Effector memory CD8-positive, alpha-beta T cell (primary cell): ENCODE results near the gene GLMN.
"Not testable (repeated sequence)": the region's sequence is repeated elsewhere in the genome, so short reads cannot be mapped to it uniquely, and the experiment has no call there.

Experiments used
- ATAC-seq: fragments of 150-1000 bp; cut with Tn5 transposase; replicated peaks from 2 replicates; pipeline ENCODE4 v1.10.0; 2021; ENCODE audit warnings: mild to moderate bottlenecking, moderate library complexity
- DNase-seq, 3 experiments: peaks; one replicate each; pipeline ENCODE4 v3.0.0; 2021
- H3K27ac Mint-ChIP-seq, 2 donors: one replicate each; pipeline ENCODE4 v1.8.0; 2022; ENCODE audit warnings: mild to moderate bottlenecking in 2 of 2, mixed read lengths in 2 of 2, moderate library complexity in 2 of 2
- H3K27me3 Mint-ChIP-seq, 2 donors: one replicate each; pipeline ENCODE4 v1.8.0; 2022; ENCODE audit warnings: mixed read lengths in 2 of 2
- H3K36me3 Mint-ChIP-seq: one replicate; pipeline ENCODE4 v1.8.0; 2022; ENCODE audit warnings: mild to moderate bottlenecking, moderate library complexity, mixed read lengths; ENCODE audit not compliant: insufficient read depth
- H3K4me1 Mint-ChIP-seq, 2 donors: one replicate each; pipeline ENCODE4 v1.8.0; 2022; ENCODE audit warnings: low read depth in 2 of 2, mixed read lengths in 2 of 2
- H3K4me3 Mint-ChIP-seq, 2 donors: one replicate each; pipeline ENCODE4 v1.8.0; 2022; ENCODE audit warnings: mild to moderate bottlenecking in 2 of 2, mixed read lengths in 2 of 2, moderate library complexity in 2 of 2
- H3K9me3 Mint-ChIP-seq, 2 donors: one replicate each; pipeline ENCODE4 v1.8.0; 2022; ENCODE audit warnings: mixed read lengths in 2 of 2

GLMN gene

GRCh38 chr1:92276082-92276481 is 22.7 kb downstream of the GLMN start:
- Mint-ChIP-seq H3K36me3 (peaks cover 10% of the 10 kb centered on the region), H3K4me1 (peaks cover 0 to 24% of the 10 kb centered on the region in 2 donors), H3K4me3 (no peak overlapping the region), H3K9me3 (no peaks in the 10 kb centered on the region), H3K27me3 (no peaks in the 10 kb centered on the region), H3K27ac (no peak overlapping the region)
- no peak for ATAC-seq
- DNase-seq: no peak

- peaks cover 5% of the 10 kb centered on the region for H3K36me3 Mint-ChIP-seq
- peaks cover 0 to 17% of the 10 kb centered on the region in 2 donors for H3K4me1 Mint-ChIP-seq
- DNase-seq: no peak
- peak overlapping the region in 1 of 2 donors; percentile 32 for H3K27ac Mint-ChIP-seq
- no peaks in the 10 kb centered on the region for H3K27me3 Mint-ChIP-seq
- no peak for ATAC-seq
- no peaks in the 10 kb centered on the region for H3K9me3 Mint-ChIP-seq
- no peak overlapping the region for H3K4me3 Mint-ChIP-seq
Observed at GRCh38 chr1:92274939-92275338, 23.8 kb downstream of the GLMN start.

DNA sequence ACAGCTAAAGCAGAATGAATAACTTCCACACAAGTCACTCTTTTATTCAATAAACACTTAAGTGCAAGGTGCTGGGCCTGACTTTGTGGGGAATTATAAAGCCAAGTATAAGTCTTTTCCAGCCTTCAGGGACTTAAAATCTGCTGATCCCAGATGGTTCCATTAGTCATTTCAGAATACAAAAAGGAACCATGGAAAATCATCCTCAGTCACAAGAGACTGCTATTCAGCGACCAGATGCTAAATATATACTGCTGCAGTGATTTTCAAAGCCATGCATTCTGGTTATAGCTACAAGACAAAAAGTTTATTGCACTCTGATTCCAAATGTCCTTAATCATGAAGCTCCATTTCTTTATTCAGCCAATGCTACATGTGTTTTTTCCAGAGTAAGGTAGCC is 25.7 kb downstream of the GLMN start:
- H3K27ac Mint-ChIP-seq: peak overlapping the region in 1 of 2 donors; percentile 32
- H3K4me1 Mint-ChIP-seq: peaks cover 0 to 17% of the 10 kb centered on the region in 2 donors

GRCh38 chr1:92262516-92262915 is 36.3 kb downstream of the GLMN start:
- Mint-ChIP-seq H3K4me1 (peaks cover 1 to 3% of the 10 kb centered on the region in 2 donors), H3K36me3 (peaks cover 53% of the 10 kb centered on the region), H3K4me3 (no peak overlapping the region), H3K27me3 (no peaks in the 10 kb centered on the region), H3K27ac (no peak overlapping the region), H3K9me3 (no peaks in the 10 kb centered on the region)
- ATAC-seq (no peak), DNase-seq (no peak)

More for the DNA sequence above, 25.7 kb downstream of the GLMN start:
- Mint-ChIP-seq H3K4me3 (no peak overlapping the region), H3K36me3 (peaks cover 14% of the 10 kb centered on the region), H3K27me3 (no peaks in the 10 kb centered on the region), H3K9me3 (no peaks in the 10 kb centered on the region)
- no peak for DNase-seq
- ATAC-seq: no peak

DNA sequence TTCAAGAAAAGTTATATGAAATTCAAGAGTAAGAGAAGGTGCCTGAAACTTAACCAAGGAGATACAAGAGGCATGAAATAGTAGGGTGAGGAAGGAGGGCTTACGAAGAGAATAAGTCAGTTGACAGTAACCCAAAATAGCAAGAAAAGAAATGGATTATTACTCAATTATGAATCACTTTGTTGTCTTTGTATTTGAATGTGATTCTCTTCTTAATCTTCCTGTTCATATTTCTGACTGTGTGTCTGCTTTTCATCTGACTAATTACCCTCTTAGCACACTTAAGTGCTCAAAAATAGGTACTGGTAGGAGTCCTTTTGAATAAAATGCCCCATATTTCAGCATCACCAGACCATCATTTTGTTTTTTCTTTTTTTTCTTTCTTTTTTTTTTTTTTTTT is 39.4 kb downstream of the GLMN start:
- no peak overlapping the region for H3K4me3 Mint-ChIP-seq
- peaks cover 48% of the 10 kb centered on the region for H3K36me3 Mint-ChIP-seq
- DNase-seq (no peak), ATAC-seq (no peak)
- H3K9me3 Mint-ChIP-seq: peaks cover 0 to 1% of the 10 kb centered on the region in 2 donors
- H3K27me3 Mint-ChIP-seq: no peaks in the 10 kb centered on the region
- peaks cover 4 to 16% of the 10 kb centered on the region in 2 donors for H3K4me1 Mint-ChIP-seq
- H3K27ac Mint-ChIP-seq: no peak overlapping the region

DNA sequence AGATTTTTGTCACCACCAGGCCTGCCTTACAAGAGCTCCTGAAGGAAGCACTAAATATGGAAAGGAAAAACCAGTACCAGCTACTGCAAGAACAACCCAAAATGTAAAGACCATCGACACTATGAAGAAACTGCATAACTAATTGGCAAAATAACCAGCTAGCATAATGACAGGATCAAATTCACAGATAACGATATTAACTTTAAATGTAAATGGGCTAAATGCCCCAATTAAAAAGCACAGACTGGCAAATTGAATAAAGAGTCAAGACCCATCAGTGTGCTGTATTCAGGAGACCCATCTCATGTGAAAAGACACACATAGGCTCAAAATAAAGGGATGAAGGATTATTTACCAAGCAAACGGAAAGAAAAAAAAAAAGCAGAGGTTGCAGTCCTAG is 44.1 kb downstream of the GLMN start:
- H3K9me3 Mint-ChIP-seq, H3K27me3 Mint-ChIP-seq, ATAC-seq, H3K4me3 Mint-ChIP-seq, DNase-seq: not testable (repeated sequence)
- Mint-ChIP-seq H3K4me1 (peaks cover 4 to 16% of the 10 kb centered on the region in 2 donors), H3K27ac (peak overlapping the region in 1 of 2 donors; percentile 30), H3K36me3 (peaks cover 25% of the 10 kb centered on the region)

DNA sequence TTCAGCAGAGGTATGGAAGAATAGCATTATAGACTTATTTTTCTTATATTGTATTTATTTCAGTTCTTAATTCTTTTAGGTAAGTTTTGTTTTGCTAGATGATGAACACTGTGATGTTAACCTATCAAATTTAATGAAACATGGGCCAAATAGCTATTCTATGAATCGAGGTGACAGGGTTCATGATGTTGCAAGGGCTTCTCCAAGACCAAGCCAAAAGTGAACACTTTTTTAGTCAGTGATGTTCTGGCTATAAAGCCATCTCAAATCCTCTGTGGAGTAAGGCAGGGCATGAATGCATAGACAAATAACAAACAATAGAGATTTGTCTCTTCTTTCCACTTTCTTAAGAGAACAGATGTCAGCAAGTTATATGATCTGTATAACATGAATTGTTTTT is 54.4 kb downstream of the GLMN start:
- H3K36me3 Mint-ChIP-seq: no peaks in the 10 kb centered on the region

GRCh38 chr1:92240034-92240433 is 58.8 kb downstream of the GLMN start:
- Mint-ChIP-seq H3K4me1 (no peaks in the 10 kb centered on the region), H3K9me3 (no peaks in the 10 kb centered on the region), H3K36me3 (no peaks in the 10 kb centered on the region), H3K4me3 (no peak overlapping the region), H3K27ac (no peak overlapping the region), H3K27me3 (peaks cover 22 to 38% of the 10 kb centered on the region in 2 donors)
- DNase-seq (no peak), ATAC-seq (no peak)

More for the DNA sequence above, 54.4 kb downstream of the GLMN start:
- DNase-seq (no peak), ATAC-seq (no peak)
- Mint-ChIP-seq H3K4me3 (no peak overlapping the region), H3K9me3 (no peaks in the 10 kb centered on the region), H3K4me1 (no peaks in the 10 kb centered on the region), H3K27ac (peak overlapping the region in 1 of 2 donors; percentile 19), H3K27me3 (no peaks in the 10 kb centered on the region)

GRCh38 chr1:92230736-92231135 is 68.1 kb downstream of the GLMN start:
- H3K4me1 Mint-ChIP-seq: no peaks in the 10 kb centered on the region
- H3K36me3 Mint-ChIP-seq: no peaks in the 10 kb centered on the region
- H3K27me3 Mint-ChIP-seq: peaks cover 8 to 11% of the 10 kb centered on the region in 2 donors
- H3K9me3 Mint-ChIP-seq: no peaks in the 10 kb centered on the region
- ATAC-seq (no peak), DNase-seq (no peak)
- H3K4me3 Mint-ChIP-seq: no peak overlapping the region
- H3K27ac Mint-ChIP-seq: no peak overlapping the region

- no peaks in the 10 kb centered on the region for H3K9me3 Mint-ChIP-seq
- H3K27ac Mint-ChIP-seq: no peak overlapping the region
- peaks cover 0 to 7% of the 10 kb centered on the region in 2 donors for H3K27me3 Mint-ChIP-seq
- ATAC-seq: no peak
- no peak for DNase-seq
- H3K4me3 Mint-ChIP-seq: no peak overlapping the region
- H3K4me1 Mint-ChIP-seq: no peaks in the 10 kb centered on the region
- H3K36me3 Mint-ChIP-seq: no peaks in the 10 kb centered on the region
Observed at GRCh38 chr1:92228401-92228800, 70.4 kb downstream of the GLMN start.

DNA sequence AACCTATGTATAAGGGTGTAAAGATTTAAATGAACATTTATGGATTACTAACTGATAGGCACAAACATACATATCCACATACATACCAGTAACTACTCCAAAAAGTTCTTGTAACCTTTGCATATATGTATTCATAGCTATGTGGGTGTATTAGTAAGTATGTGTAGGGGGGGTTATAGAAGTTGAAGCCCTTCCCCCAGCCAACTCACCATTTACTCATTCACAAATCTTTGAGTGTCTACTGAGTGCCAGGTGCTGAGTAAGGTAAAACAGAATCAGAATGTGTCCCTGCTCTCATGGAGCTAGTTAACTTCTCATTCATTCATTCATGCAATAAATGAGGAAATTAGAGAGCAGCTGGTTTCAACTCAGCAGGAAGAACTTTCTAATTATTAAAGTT is 79.8 kb downstream of the GLMN start:
- no peaks in the 10 kb centered on the region for H3K4me1 Mint-ChIP-seq
- peaks cover 7 to 18% of the 10 kb centered on the region in 2 donors for H3K27me3 Mint-ChIP-seq
- DNase-seq: no peak

GRCh38 chr1:92218559-92218958 is 80.2 kb downstream of the GLMN start:
- Mint-ChIP-seq H3K9me3 (no peaks in the 10 kb centered on the region), H3K27me3 (peaks cover 7 to 18% of the 10 kb centered on the region in 2 donors)

More for the DNA sequence above, 79.8 kb downstream of the GLMN start:
- H3K27ac Mint-ChIP-seq: no peak overlapping the region
- no peak for ATAC-seq
- H3K36me3 Mint-ChIP-seq: no peaks in the 10 kb centered on the region
- H3K9me3 Mint-ChIP-seq: no peaks in the 10 kb centered on the region
- H3K4me3 Mint-ChIP-seq: no peak overlapping the region

GRCh38 chr1:92217721-92218120 is 81.1 kb downstream of the GLMN start, which contains the start of gene C1orf146:
Gene C1orf146 (plus strand): TSS chr1:92217915. CDS start chr1:92231421, 13,506 bp downstream.
- DNase-seq: no peak
- Mint-ChIP-seq H3K36me3 (no peaks in the 10 kb centered on the region), H3K4me1 (no peaks in the 10 kb centered on the region), H3K4me3 (no peak within 1 kb of the TSS), H3K27ac (no peak within 1 kb of the TSS), H3K27me3 (peaks cover 7 to 18% of the 10 kb centered on the region in 2 donors), H3K9me3 (no peaks in the 10 kb centered on the region)
- ATAC-seq: no peak

More at GRCh38 chr1:92218559-92218958, 80.2 kb downstream of the GLMN start:
- ATAC-seq: no peak
- no peak for DNase-seq
- no peaks in the 10 kb centered on the region for H3K36me3 Mint-ChIP-seq
- H3K4me1 Mint-ChIP-seq: no peaks in the 10 kb centered on the region
- no peak overlapping the region for H3K4me3 Mint-ChIP-seq
- H3K27ac Mint-ChIP-seq: no peak overlapping the region

- Mint-ChIP-seq H3K9me3 (no peaks in the 10 kb centered on the region), H3K36me3 (no peaks in the 10 kb centered on the region), H3K4me1 (no peaks in the 10 kb centered on the region), H3K27ac (no peak overlapping the region), H3K4me3 (no peak overlapping the region), H3K27me3 (peaks cover 0 to 7% of the 10 kb centered on the region in 2 donors)
- ATAC-seq (no peak), DNase-seq (no peak)
Observed at GRCh38 chr1:92211166-92211565, 87.6 kb downstream of the GLMN start.
